IPS-20b (cell line): ENCODE data around the gene FZR1.

Source experiments
- H3K27ac ChIP-seq: one replicate; pipeline ENCODE4 v1.5.1; 2013; ENCODE audit warnings: low read length
- H3K27me3 ChIP-seq: 2 replicates; pipeline ENCODE4 v1.6.1; 2013; ENCODE audit warnings: mild to moderate bottlenecking, low read length, inconsistent platforms; ENCODE audit not compliant: insufficient read depth
- H3K36me3 ChIP-seq: 2 replicates; pipeline ENCODE4 v1.6.1; 2013; ENCODE audit warnings: low read depth, mild to moderate bottlenecking, inconsistent platforms, low read length, moderate library complexity; ENCODE audit not compliant: insufficient read depth
- H3K4me1 ChIP-seq: 2 replicates; pipeline ENCODE4 v1.6.1; 2013; ENCODE audit warnings: mild to moderate bottlenecking, control low read depth, inconsistent platforms, low read length, moderate library complexity; ENCODE audit not compliant: insufficient read depth
- H3K4me3 ChIP-seq: 2 replicates; pipeline ENCODE4 v1.5.1; 2013; ENCODE audit warnings: mild to moderate bottlenecking, low read length, inconsistent platforms
- H3K9ac ChIP-seq: 2 replicates; pipeline ENCODE4 v1.6.1; 2013; ENCODE audit warnings: low read depth, mild to moderate bottlenecking, inconsistent platforms, low read length, moderate library complexity
- H3K9me3 ChIP-seq: 2 replicates; pipeline ENCODE4 v1.6.1; 2013; ENCODE audit warnings: mild to moderate bottlenecking, low read depth, low read length, inconsistent platforms; ENCODE audit not compliant: insufficient read depth

The FZR1 gene

GRCh38 chr19:3492131-3492839, 13.8 kb upstream of the FZR1 start:
- Histone ChIP-seq H3K9ac (no peak overlapping the region), H3K36me3 (peaks cover 41% of the 10 kb centered on the region; the same call in 1 of the 2 replicates), H3K4me1 (no peaks in the 10 kb centered on the region), H3K4me3 (no peak overlapping the region), H3K27ac (no peak overlapping the region), H3K27me3 (no peaks in the 10 kb centered on the region), H3K9me3 (no peaks in the 10 kb centered on the region)

GRCh38 chr19:3492919-3493318, 13.2 kb upstream of the FZR1 start:
- Histone ChIP-seq H3K27ac (no peak overlapping the region), H3K9ac (no peak overlapping the region), H3K4me1 (no peaks in the 10 kb centered on the region), H3K9me3 (no peaks in the 10 kb centered on the region), H3K27me3 (no peaks in the 10 kb centered on the region), H3K36me3 (peaks cover 43% of the 10 kb centered on the region; the same call in 1 of the 2 replicates), H3K4me3 (no peak overlapping the region)

- no peak overlapping the region for H3K27ac ChIP-seq
- peaks cover 43% of the 10 kb centered on the region; the same call in 1 of the 2 replicates for H3K36me3 ChIP-seq
- H3K27me3 ChIP-seq: no peaks in the 10 kb centered on the region
- no peak overlapping the region for H3K4me3 ChIP-seq
- H3K9ac ChIP-seq: no peak overlapping the region
- no peaks in the 10 kb centered on the region for H3K9me3 ChIP-seq
- H3K4me1 ChIP-seq: no peaks in the 10 kb centered on the region
Measured at GRCh38 chr19:3493651-3494050, 12.5 kb upstream of the FZR1 start.

- Histone ChIP-seq H3K9me3 (no peaks in the 10 kb centered on the region), H3K4me3 (no peak overlapping the region), H3K36me3 (peaks cover 43% of the 10 kb centered on the region; the same call in 1 of the 2 replicates), H3K27me3 (no peaks in the 10 kb centered on the region), H3K9ac (no peak overlapping the region), H3K4me1 (no peaks in the 10 kb centered on the region), H3K27ac (no peak overlapping the region)
Measured at GRCh38 chr19:3494051-3494450, 12.1 kb upstream of the FZR1 start.

- H3K4me1 ChIP-seq: no peaks in the 10 kb centered on the region
- peaks cover 43% of the 10 kb centered on the region; the same call in 1 of the 2 replicates for H3K36me3 ChIP-seq
- no peak overlapping the region for H3K4me3 ChIP-seq
- no peaks in the 10 kb centered on the region for H3K27me3 ChIP-seq
- no peak overlapping the region for H3K9ac ChIP-seq
- no peaks in the 10 kb centered on the region for H3K9me3 ChIP-seq
- no peak overlapping the region for H3K27ac ChIP-seq
Measured at GRCh38 chr19:3494559-3494958, 11.6 kb upstream of the FZR1 start.

GRCh38 chr19:3496392-3497273, 9.5 kb upstream of the FZR1 start:
- Histone ChIP-seq H3K4me1 (no peaks in the 10 kb centered on the region), H3K27me3 (no peaks in the 10 kb centered on the region), H3K9ac (no peak overlapping the region), H3K27ac (no peak overlapping the region), H3K4me3 (no peak overlapping the region), H3K9me3 (no peaks in the 10 kb centered on the region), H3K36me3 (peaks cover 42% of the 10 kb centered on the region; the same call in 1 of the 2 replicates)

- Histone ChIP-seq H3K4me1 (no peaks in the 10 kb centered on the region), H3K4me3 (no peak overlapping the region), H3K27ac (no peak overlapping the region), H3K27me3 (no peaks in the 10 kb centered on the region), H3K9ac (no peak overlapping the region), H3K9me3 (no peaks in the 10 kb centered on the region), H3K36me3 (peaks cover 32% of the 10 kb centered on the region; the same call in 1 of the 2 replicates)
Measured at GRCh38 chr19:3497757-3498520, 8.2 kb upstream of the FZR1 start.

- peak overlapping the region; percentile 40 for H3K27ac ChIP-seq
- no peaks in the 10 kb centered on the region for H3K9me3 ChIP-seq
- H3K36me3 ChIP-seq: peaks cover 23% of the 10 kb centered on the region; the same call in 1 of the 2 replicates
- peak overlapping the region; percentile 97 for H3K4me3 ChIP-seq
- H3K4me1 ChIP-seq: no peaks in the 10 kb centered on the region
- H3K27me3 ChIP-seq: no peaks in the 10 kb centered on the region
- peak overlapping the region; percentile 100 for H3K9ac ChIP-seq
Measured at GRCh38 chr19:3499738-3500428, 6.2 kb upstream of the FZR1 start.

GRCh38 chr19:3500429-3501101, 5.5 kb upstream of the FZR1 start, which contains the start of gene DOHH:
TSS of gene DOHH (minus strand) at chr19:3500674. CDS start at chr19:3496814, 3,860 bp downstream.
- Histone ChIP-seq H3K27me3 (no peaks in the 10 kb centered on the region), H3K4me1 (no peaks in the 10 kb centered on the region), H3K9ac (peak within 1 kb of the TSS; percentile 100), H3K4me3 (peak within 1 kb of the TSS; percentile 97), H3K27ac (peak within 1 kb of the TSS; percentile 99), H3K36me3 (peaks cover 18% of the 10 kb centered on the region; the same call in 1 of the 2 replicates), H3K9me3 (no peaks in the 10 kb centered on the region)

- no peak overlapping the region for H3K4me3 ChIP-seq
- no peaks in the 10 kb centered on the region for H3K27me3 ChIP-seq
- no peaks in the 10 kb centered on the region for H3K4me1 ChIP-seq
- no peaks in the 10 kb centered on the region for H3K9me3 ChIP-seq
- H3K27ac ChIP-seq: no peak overlapping the region
- no peak overlapping the region for H3K9ac ChIP-seq
- H3K36me3 ChIP-seq: 0 out of 2 replicates have a peak, but pooled peaks cover 6% of the 10 kb centered on the region
Measured at GRCh38 chr19:3501780-3502179, 4.3 kb upstream of the FZR1 start.
